AG04450 (cell line): ENCODE measurements around the gene MYO5B. TPM values are rescaled to one million over a fixed set of nuclear protein-coding genes. Genes with fewer than 3 reads are reported as not detected.

ENCODE experiments used
- CTCF ChIA-PET: fragments of 300-600, 350-600 bp; formaldehyde crosslinking; extraction: SDS; loops from one replicate; lab custom pipeline; 2022; ENCODE audit warnings: antibody characterized with exemption, inconsistent platforms; lab: Charles Lee
- POLR2A ChIA-PET: fragments of 350-600 bp; formaldehyde crosslinking; extraction: SDS; loops from one replicate; lab custom pipeline; 2021; ENCODE audit warnings: antibody characterized with exemption, inconsistent platforms; lab: Yijun Ruan, JAX
- DNase-seq: peaks from one replicate; pipeline ENCODE4 v3.0.0-alpha.2; 2011; ENCODE audit warnings: low read depth, low spot score
- H3K27ac ChIP-seq: one replicate; pipeline ENCODE4 v1.5.1; 2012; ENCODE audit warnings: low read depth, low read length, control low read depth
- H3K27me3 ChIP-seq: one replicate; pipeline ENCODE4 v1.6.0; 2012; ENCODE audit warnings: low read length; ENCODE audit not compliant: control insufficient read depth, insufficient read depth
- H3K4me3 ChIP-seq: 2 replicates; pipeline ENCODE4 v1.5.1; 2011; ENCODE audit warnings: mild to moderate bottlenecking, low read depth, low read length, control low read depth
- H3K9me3 ChIP-seq: 2 replicates; pipeline ENCODE4 v1.5.1; 2012; ENCODE audit warnings: low read length; ENCODE audit not compliant: control insufficient read depth, insufficient read depth
- polyA plus RNA-seq: library from polyadenylated mRNA; depleted of rRNA; stranded (reverse); fragments of >200 nt; gene quantifications from 2 replicates; pipeline ENCODE4 v1.2.3, GENCODE V29; 2011
- TF ChIP-seq, protein P1 (sequence below): IDR thresholded peaks from 2 replicates; pipeline ENCODE4 v1.5.1; 2011; ENCODE audit warnings: low read depth, low read length, control low read depth, inconsistent platforms

MYO5B gene
- polyA plus RNA-seq, 1 experiment, result 0.32 TPM

DNA sequence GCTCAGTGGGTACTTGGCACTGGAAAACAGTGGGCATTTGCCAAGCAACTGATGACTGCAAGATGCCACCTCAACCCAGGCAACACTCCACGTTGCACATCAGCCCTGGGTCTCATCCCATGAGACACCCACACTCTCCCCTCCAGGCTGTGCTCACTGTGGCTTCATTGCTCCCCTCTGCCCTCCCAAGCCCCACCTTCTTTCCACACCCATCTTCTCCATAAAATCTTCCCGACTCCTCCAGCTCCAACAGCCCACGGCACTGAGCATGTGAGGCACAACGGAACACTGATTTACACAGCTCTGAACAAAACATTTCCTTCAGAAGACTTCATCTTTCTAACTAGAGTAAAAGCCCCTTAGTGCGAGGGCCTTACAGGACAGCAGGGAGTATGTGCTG lies 263.8 kb downstream of the MYO5B start:
- peaks cover 2% of the 10 kb centered on the region for H3K27me3 ChIP-seq
- no peak overlapping the region for H3K27ac ChIP-seq
- no peak overlapping the region for H3K4me3 ChIP-seq
- POLR2A ChIA-PET, result no interaction called here
- no peak for DNase-seq
- CTCF ChIA-PET, result no interaction called here
- no peaks in the 10 kb centered on the region for H3K9me3 ChIP-seq
- TF ChIP-seq, protein P1, sequence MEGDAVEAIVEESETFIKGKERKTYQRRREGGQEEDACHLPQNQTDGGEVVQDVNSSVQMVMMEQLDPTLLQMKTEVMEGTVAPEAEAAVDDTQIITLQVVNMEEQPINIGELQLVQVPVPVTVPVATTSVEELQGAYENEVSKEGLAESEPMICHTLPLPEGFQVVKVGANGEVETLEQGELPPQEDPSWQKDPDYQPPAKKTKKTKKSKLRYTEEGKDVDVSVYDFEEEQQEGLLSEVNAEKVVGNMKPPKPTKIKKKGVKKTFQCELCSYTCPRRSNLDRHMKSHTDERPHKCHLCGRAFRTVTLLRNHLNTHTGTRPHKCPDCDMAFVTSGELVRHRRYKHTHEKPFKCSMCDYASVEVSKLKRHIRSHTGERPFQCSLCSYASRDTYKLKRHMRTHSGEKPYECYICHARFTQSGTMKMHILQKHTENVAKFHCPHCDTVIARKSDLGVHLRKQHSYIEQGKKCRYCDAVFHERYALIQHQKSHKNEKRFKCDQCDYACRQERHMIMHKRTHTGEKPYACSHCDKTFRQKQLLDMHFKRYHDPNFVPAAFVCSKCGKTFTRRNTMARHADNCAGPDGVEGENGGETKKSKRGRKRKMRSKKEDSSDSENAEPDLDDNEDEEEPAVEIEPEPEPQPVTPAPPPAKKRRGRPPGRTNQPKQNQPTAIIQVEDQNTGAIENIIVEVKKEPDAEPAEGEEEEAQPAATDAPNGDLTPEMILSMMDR, result no peak

DNA sequence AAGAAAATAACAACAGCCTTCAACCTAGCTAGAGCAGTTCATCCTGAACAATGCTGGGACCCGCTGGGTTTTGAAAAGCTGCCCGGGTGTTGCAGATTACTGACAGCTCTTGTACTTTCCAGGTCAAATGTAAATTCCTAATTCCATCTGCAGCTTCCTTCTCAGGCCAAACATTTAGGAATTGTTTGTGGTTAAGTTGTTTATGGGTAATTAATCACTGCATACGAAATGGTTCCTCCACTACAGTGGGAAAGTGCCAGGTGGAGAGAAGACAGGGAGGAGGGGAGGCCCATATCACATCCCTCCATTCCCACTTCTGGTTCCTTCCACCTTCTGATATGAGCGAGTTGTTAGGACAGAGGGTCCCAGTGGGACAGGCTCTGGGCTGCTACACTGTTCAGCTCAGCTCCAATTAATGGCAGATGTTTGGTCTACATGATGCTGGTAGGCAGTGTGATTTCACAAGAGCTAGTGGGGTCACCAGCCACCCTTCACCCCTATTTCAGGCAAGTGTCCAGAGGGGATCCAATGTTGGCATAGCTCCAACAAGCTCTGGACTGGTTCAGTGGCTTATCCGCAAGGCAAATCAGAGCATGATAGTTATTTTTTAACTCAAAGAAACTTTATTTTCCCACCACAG lies 268.7 kb downstream of the MYO5B start:
- CTCF ChIA-PET, result no interaction called here
- TF ChIP-seq, protein P1, result no peak
- no peak for DNase-seq
- H3K4me3 ChIP-seq, result no peak overlapping the region
- POLR2A ChIA-PET, result no interaction called here
- peaks cover 9% of the 10 kb centered on the region for H3K27me3 ChIP-seq
- H3K27ac ChIP-seq, result no peak overlapping the region
- no peaks in the 10 kb centered on the region for H3K9me3 ChIP-seq

DNA sequence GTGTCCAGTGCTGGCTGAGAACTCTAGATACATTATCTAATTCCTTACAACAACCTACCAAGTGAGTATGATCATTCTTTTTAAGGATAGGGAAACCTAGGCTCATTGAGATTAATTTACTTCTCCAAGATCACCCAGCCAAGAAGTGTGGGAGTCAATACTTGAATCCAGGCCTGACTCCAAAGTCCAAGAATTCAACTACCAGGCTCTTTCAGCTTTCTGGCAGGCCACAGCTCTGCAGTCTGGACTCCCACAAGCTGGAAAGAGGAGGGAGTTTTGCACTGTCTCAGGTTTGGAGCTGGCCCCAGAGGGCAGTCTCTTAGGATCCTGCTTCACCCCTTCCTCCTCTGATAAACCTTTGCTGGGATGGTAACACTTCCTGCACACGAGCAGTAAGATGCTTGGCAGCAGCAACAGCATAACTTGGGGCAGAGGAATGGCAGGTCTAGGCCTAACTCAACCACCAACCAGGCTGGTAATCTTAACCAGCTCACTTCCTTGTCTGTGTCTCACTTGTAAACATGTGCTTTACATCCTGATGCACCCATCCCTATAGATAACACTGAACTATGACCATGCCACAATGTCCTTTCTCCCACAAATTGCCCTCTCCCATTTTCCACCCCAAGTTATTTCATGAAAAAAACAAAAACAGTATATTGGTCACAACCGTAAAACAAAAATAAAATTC lies 270.5 kb downstream of the MYO5B start:
- Histone ChIP-seq H3K27me3 (peaks cover 17% of the 10 kb centered on the region), H3K4me3 (no peak overlapping the region), H3K27ac (no peak overlapping the region), H3K9me3 (no peaks in the 10 kb centered on the region)
- DNase-seq, result no peak
- TF ChIP-seq, protein P1, result no peak
- ChIA-PET POLR2A (no interaction called here), CTCF (no interaction called here)

DNA sequence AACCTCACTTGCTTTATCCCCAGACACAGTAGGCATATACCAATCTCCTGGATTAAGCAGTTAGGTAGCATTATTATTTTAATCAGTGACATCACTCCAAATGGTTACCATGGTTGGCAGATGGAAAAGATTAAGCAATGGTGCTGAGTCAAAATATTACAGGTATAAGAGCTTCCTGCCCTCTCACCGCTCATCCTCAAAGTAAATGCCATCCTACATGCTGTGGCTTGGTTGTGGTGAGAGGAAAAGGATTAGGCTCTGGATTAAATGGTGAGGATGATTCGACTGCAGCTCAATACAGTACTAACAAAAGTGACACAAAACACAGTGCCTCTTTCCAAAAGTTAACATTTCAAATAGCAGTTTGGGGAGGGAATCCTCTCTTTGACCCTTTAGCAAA lies 272.7 kb downstream of the MYO5B start:
- Histone ChIP-seq H3K4me3 (no peak overlapping the region), H3K27me3 (peaks cover 18% of the 10 kb centered on the region), H3K27ac (no peak overlapping the region), H3K9me3 (no peaks in the 10 kb centered on the region)
- no peak for DNase-seq
- ChIA-PET POLR2A (no interaction called here), CTCF (no interaction called here)
- TF ChIP-seq, protein P1, result no peak

DNA sequence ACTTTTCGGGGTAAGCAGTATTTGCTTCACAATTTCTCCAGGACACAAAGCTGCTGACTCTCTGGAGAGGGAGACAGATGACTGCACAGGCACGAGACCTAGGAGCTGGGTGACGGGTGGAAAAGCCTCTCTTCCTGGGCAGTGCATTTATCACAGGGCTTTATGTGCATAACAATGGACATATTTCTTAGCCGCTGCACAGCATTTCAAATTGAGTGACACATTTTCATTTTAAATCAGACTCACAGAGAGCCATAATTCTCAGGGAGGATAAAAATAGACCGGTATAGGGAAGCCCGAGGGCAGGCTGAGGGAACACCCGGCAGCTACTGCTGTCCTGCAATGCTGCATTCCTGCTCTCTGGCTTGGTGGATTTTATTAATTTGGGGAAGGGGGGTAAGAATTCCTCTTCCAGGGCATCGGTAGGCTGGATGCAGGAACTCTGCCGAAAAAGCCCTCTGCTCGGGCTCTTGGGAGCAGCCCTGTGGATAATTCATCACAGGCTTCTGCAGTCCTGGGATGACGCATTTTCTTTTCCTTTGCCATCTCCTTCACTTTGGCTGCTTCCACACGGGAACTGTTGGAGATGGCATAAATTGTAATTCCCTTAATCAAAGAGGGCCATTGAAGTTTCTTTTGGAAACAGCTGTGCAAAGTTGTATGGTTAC lies 273.5 kb downstream of the MYO5B start:
- no peak for DNase-seq
- peaks cover 21% of the 10 kb centered on the region for H3K27me3 ChIP-seq
- H3K4me3 ChIP-seq, result no peak overlapping the region
- H3K27ac ChIP-seq, result no peak overlapping the region
- POLR2A ChIA-PET, result no interaction called here
- no peaks in the 10 kb centered on the region for H3K9me3 ChIP-seq
- CTCF ChIA-PET, result no interaction called here
- TF ChIP-seq, protein P1, result no peak
